ENCODE measurements around the gene ACOX2.
A peak's percentile ranks its signal among the peaks of the same experiment; 100 is the strongest.

The ACOX2 gene

GRCh38 chr3:58536501-58537411 is at the start of gene ACOX2:
Gene ACOX2, minus strand, starts transcription at chr3:58537190. Its CDS starts 2,084 bp downstream, at chr3:58535106.
- intact Hi-C loops (cut with DNase I) = loop anchor here (10.0 kb wide), 1 partner anchor 122 kb away; no protein-coding TSS in a partner anchor
- peak in 2 of 10 donors; percentile 84 to 86 for DNase-seq

GRCh38 chr3:58585994-58586393 is 49.0 kb upstream of the ACOX2 start:
- DNase-seq = no peak
- intact Hi-C loops (cut with DNase I) = loop anchor here (1.0 kb wide), 1 partner anchor 18 kb away; no protein-coding TSS in a partner anchor

- DNase-seq = peak; percentile 64 to 97 (median 84)
- intact Hi-C loops (cut with DNase I) = loop anchor here (1.0 kb wide), 1 partner anchor 17 kb away; no protein-coding TSS in a partner anchor
Observed at GRCh38 chr3:58585005-58585786, 48.2 kb upstream of the ACOX2 start.

- intact Hi-C loops (cut with DNase I) = loop anchor here (1.0 kb wide), 1 partner anchor 16 kb away; no protein-coding TSS in a partner anchor
- DNase-seq = no peak
Observed at GRCh38 chr3:58584690-58585004, 47.7 kb upstream of the ACOX2 start.

GRCh38 chr3:58581328-58582091 is 44.5 kb upstream of the ACOX2 start:
- DNase-seq = no peak
- intact Hi-C loops (cut with DNase I) = no loop called here

- intact Hi-C loops (cut with DNase I) = no loop called here
- peak in 1 of 10 donors; percentile 21 for DNase-seq
Observed at GRCh38 chr3:58580826-58581327, 43.9 kb upstream of the ACOX2 start.

GRCh38 chr3:58578873-58579272 is 41.9 kb upstream of the ACOX2 start:
- intact Hi-C loops (cut with DNase I) = no loop called here
- no peak for DNase-seq

- DNase-seq = peak in 9 of 10 donors; percentile 29 to 92 (median 59)
- intact Hi-C loops (cut with DNase I) = no loop called here
Observed at GRCh38 chr3:58577269-58577821, 40.4 kb upstream of the ACOX2 start, which contains the start of gene FAM107A. Gene FAM107A, minus strand, starts transcription at chr3:58577391. Its CDS starts 7,531 bp downstream, at chr3:58569860.

GRCh38 chr3:58576716-58577115 is 39.7 kb upstream of the ACOX2 start:
- DNase-seq = no peak
- intact Hi-C loops (cut with DNase I) = no loop called here

- intact Hi-C loops (cut with DNase I) = no loop called here
- peak in 1 of 10 donors; percentile 69 for DNase-seq
Observed at GRCh38 chr3:58575971-58576652, 39.1 kb upstream of the ACOX2 start.

GRCh38 chr3:58574682-58575081 is 37.7 kb upstream of the ACOX2 start:
- intact Hi-C loops (cut with DNase I) = no loop called here
- peak in 1 of 10 donors; percentile 63 for DNase-seq

- intact Hi-C loops (cut with DNase I) = no loop called here
- DNase-seq = no peak
Observed at GRCh38 chr3:58574106-58574505, 37.1 kb upstream of the ACOX2 start.

- peak in 1 of 10 donors; percentile 57 for DNase-seq
- intact Hi-C loops (cut with DNase I) = no loop called here
Observed at GRCh38 chr3:58573640-58574039, 36.6 kb upstream of the ACOX2 start.

GRCh38 chr3:58572634-58573230 is 35.7 kb upstream of the ACOX2 start:
- no peak for DNase-seq
- intact Hi-C loops (cut with DNase I) = no loop called here

GRCh38 chr3:58572013-58572633 is 35.1 kb upstream of the ACOX2 start:
- intact Hi-C loops (cut with DNase I) = no loop called here
- no peak for DNase-seq

GRCh38 chr3:58570851-58571250 is 33.9 kb upstream of the ACOX2 start:
- intact Hi-C loops (cut with DNase I) = no loop called here
- peak in 1 of 10 donors; percentile 39 for DNase-seq

- intact Hi-C loops (cut with DNase I) = no loop called here
Observed at GRCh38 chr3:58569287-58570001, 32.5 kb upstream of the ACOX2 start.

More at GRCh38 chr3:58569287-58570001, 32.5 kb upstream of the ACOX2 start:
- peak in 1 of 10 donors; percentile 67 for DNase-seq
